Osteocyte (in vitro differentiated cells): ENCODE results near the gene ECHDC1. TPM values are rescaled to one million over a fixed set of nuclear protein-coding genes. Genes with fewer than 3 reads are reported as not detected.

ENCODE experiments used
- DNase-seq: peaks from one replicate; pipeline ENCODE4 v3.0.0; 2021; ENCODE audit warnings: mixed read lengths; ENCODE audit not compliant: unreplicated experiment; ENCODE audit errors: extremely low spot score
- H3K27ac Mint-ChIP-seq: one replicate; pipeline ENCODE4 v1.8.0; 2021; ENCODE audit warnings: mild to moderate bottlenecking, mixed read lengths; ENCODE audit not compliant: unreplicated experiment
- H3K27me3 Mint-ChIP-seq: one replicate; pipeline ENCODE4 v1.8.0; 2021; ENCODE audit warnings: mixed read lengths; ENCODE audit not compliant: unreplicated experiment
- H3K36me3 Mint-ChIP-seq: one replicate; pipeline ENCODE4 v1.8.0; 2021; ENCODE audit warnings: mixed read lengths; ENCODE audit not compliant: unreplicated experiment
- H3K4me1 Mint-ChIP-seq: one replicate; pipeline ENCODE4 v1.8.0; 2021; ENCODE audit warnings: mixed read lengths; ENCODE audit not compliant: unreplicated experiment
- H3K4me3 Mint-ChIP-seq: one replicate; pipeline ENCODE4 v1.8.0; 2021; ENCODE audit warnings: mild to moderate bottlenecking, moderate library complexity, mixed read lengths; ENCODE audit not compliant: unreplicated experiment
- H3K9me3 Mint-ChIP-seq: one replicate; pipeline ENCODE4 v1.8.0; 2021; ENCODE audit warnings: mixed read lengths; ENCODE audit not compliant: unreplicated experiment
- CTCF ChIP-seq: fragments of 200-600 bp; sonication (generic); IDR thresholded peaks from 2 replicates; pipeline ENCODE4 v1.5.0; 2021; ENCODE audit warnings: antibody characterized with exemption, mild to moderate bottlenecking, moderate library complexity
- total RNA-seq: library from RNA; stranded (reverse); gene quantifications from 2 replicates; pipeline ENCODE4 v1.2.1, GENCODE V29; 2021

Gene ECHDC1
- total RNA-seq, 1 donor from 2014 or later, result 47.2 TPM

GRCh38 chr6:127272576-127272975 is 70.8 kb downstream of the ECHDC1 start:
- H3K27me3 Mint-ChIP-seq, result no peaks in the 10 kb centered on the region
- peaks cover 33% of the 10 kb centered on the region for H3K4me1 Mint-ChIP-seq
- H3K27ac Mint-ChIP-seq, result no peak overlapping the region
- H3K36me3 Mint-ChIP-seq, result peaks cover 9% of the 10 kb centered on the region
- no peak for DNase-seq
- H3K4me3 Mint-ChIP-seq, result no peak overlapping the region
- no peaks in the 10 kb centered on the region for H3K9me3 Mint-ChIP-seq
- TF ChIP-seq CTCF, result no peak

DNA sequence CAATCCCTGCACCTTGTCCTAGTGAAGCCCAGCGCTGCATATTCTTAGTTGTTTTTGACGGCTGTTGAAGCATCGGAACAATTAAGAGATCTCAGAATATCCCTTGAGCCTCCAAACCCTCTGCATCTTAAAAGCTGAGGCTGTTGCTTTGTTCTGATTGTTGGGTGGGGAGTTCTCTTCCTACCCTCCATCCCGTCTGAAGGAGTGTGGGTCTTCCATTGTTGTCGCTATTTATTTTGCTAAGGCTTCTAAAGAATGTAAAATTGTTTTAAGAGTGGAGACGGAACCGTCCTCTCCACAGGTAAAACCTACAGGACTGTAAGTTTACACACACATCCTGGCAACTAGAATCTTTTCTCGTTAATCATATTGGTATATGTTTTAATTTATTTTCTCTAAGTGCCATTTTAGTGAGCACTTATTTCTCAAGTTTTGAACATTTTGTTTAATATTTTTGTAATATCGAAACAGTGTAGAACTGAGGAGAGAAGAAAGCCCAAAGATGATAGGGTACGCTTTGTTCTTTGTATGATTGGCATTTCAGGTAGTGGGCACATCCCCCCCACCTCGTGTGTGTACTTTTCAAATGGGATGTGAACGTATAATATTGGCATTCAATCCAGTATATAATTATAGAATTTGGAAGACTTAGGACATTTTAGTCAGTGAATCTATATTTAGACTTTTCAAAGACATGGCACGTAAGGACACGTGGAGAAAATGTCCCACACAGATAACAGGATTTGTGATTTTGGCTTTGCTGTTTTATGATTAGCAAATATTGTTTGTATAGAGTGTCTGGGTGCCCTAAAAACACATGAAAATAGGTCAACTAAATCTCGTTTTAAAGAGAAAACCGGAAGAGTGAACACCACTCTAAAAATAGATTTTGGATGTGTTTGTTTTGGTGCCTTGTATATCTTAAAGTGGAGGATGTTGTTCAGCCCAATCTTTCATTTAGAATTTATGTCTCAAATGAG is 75.5 kb downstream of the ECHDC1 start:
- Mint-ChIP-seq H3K4me1 (peaks cover 46% of the 10 kb centered on the region), H3K27me3 (no peaks in the 10 kb centered on the region), H3K9me3 (no peaks in the 10 kb centered on the region), H3K27ac (peak overlapping the region; percentile 99), H3K36me3 (peaks cover 5% of the 10 kb centered on the region), H3K4me3 (peak overlapping the region; percentile 99)
- DNase-seq, result no peak
- TF ChIP-seq CTCF, result no peak

GRCh38 chr6:127266892-127267645 is 76.3 kb downstream of the ECHDC1 start:
- Mint-ChIP-seq H3K4me3 (peak overlapping the region; percentile 99), H3K27ac (peak overlapping the region; percentile 99), H3K4me1 (peaks cover 43% of the 10 kb centered on the region), H3K9me3 (no peaks in the 10 kb centered on the region), H3K27me3 (no peaks in the 10 kb centered on the region), H3K36me3 (peaks cover 5% of the 10 kb centered on the region)
- TF ChIP-seq CTCF, result no peak
- peak; percentile 87 for DNase-seq

DNA sequence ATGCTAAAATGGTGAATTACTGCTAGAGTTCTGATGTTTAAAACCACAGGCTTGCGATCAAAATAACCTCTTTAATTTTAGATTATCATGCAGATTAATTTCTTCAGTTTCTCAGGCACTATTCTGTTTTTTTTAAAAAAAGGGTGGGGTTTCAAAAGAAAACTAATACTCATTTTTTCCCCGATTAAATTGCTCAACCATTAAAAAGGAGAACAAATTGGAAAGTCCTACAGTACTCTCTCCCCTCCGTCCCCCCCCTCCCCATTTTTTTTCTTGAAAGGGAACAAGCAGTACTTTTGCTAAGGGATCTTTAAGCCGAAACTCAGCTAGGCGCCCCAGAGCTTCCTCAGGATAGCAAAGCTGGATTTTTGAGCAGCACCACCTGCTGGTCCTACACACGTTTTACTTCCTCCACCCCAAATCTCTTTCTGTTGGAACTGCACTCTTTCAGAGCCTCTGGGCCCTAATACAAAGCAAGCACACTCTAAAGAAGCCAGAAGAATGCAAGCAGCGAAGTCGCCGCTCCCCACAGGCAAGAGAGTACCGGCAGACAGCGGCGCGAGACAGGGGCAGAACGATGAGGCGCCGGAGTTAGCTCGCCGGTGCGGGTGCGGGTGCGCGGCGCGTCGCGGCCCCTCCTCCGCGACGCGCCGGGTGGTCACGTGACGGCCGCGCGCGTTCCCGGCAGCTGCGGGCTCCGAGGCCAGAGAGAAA is 77.1 kb downstream of the ECHDC1 start, which contains the start of gene RNF146:
TSS of gene RNF146 (plus strand) at position 687 of the 714 bp plus-strand sequence. CDS start 13,475 bp downstream, outside the sequence.
- Mint-ChIP-seq H3K4me1 (peaks cover 40% of the 10 kb centered on the region), H3K9me3 (no peaks in the 10 kb centered on the region), H3K4me3 (peak within 1 kb of the TSS; percentile 99), H3K27ac (peak within 1 kb of the TSS; percentile 99), H3K27me3 (no peaks in the 10 kb centered on the region), H3K36me3 (peaks cover 5% of the 10 kb centered on the region)
- TF ChIP-seq CTCF, result peak; percentile 84
- peak; percentile 93 for DNase-seq
